Islet precursor cell (in vitro differentiated cells): ENCODE data around the gene DDX31.

Experiments
- DNase-seq: peaks from one replicate; pipeline ENCODE4 v3.0.0-alpha.2; 2018

The DDX31 gene

DNA sequence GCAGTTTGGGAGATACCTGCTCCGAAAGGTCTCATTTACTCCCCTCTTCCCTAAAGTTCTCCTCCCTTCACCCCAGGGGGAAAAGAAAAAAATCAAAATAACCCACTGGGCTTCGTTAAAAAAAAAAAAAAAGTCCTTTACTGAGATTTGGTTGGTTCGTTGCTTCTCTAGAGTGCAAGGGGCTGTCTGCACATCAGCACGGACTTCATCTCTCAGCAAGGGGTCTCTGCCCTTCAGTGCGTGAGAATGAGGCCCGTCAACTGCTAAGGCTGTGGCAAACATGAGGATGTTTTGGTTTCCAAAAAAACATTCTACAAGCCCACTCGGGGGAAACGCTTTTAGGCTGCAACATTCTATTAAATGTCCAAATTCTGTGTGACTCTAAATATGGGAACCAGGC is 77.3 kb downstream of the DDX31 start:
- no peak for DNase-seq

DNA sequence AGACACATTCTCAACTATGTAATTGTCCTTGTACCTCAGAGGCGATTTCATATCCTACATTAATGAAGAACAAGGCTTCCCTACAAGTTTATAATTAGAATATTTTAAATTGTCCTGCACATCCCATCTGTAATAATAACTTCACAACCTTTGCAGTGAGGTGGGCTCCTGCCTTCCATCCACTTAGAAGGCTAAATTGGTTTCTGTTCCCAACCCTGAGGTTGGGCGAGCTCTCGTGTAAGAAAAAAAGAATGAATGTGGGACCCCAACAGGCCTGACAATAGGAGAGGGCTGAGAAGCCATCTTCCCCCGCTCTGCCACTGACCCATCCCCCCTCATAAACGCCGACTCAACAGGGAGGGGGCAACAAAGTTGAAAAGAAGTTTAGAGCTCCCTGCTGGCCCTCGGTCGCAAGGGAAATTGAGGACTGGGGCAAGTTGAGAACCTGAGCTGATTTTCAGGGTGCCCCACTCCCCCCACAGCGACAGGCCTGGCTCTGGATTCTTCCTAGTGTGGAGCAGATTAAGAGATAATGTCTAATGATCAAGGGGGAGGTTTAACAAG is 78.0 kb downstream of the DDX31 start:
- DNase-seq = no peak

- no peak for DNase-seq
Observed at GRCh38 chr9:132591244-132591643, 78.5 kb downstream of the DDX31 start.

DNA sequence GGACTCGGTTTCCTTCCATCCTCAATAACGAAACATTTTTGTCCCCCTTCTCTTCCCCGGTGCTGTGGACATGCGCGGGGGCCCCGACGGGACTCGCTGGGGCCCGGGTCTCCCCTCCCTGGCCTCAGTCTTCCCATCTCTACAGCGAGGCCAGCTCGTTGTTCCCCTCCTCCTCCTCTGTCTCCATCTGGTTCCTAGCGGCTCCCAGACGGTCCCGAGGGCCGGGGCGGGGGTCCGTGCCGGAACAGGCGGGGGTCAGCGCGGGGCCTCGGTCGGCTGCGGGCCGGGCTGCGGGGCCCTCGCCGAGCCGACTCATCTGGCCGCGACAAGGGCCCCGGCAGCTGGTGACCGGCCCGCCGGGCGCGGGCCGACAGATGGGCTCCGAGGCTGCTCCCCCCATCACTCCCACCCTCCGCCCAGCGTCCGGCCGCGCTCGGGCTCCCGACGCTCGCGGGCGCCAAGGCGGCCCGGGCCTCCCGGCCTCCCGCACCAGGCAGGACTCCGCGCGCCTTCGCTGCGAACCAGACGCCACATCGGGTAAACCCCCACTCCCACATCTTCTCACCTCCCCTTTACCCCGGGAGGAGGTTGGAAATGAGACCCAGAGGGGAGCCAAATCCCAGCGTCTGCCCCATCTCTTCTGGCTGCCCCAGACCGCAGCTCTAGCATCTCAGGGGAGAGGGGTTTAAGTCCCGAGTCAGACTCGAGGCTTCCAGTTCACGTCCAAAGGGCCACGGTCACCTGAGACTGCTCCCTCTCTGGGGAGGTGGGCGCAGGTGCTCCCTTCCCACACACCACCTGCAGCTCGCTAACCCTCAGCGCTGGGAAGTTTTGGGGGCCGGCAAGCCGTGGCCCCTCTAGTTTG is 79.2 kb downstream of the DDX31 start:
- no peak for DNase-seq

DNA sequence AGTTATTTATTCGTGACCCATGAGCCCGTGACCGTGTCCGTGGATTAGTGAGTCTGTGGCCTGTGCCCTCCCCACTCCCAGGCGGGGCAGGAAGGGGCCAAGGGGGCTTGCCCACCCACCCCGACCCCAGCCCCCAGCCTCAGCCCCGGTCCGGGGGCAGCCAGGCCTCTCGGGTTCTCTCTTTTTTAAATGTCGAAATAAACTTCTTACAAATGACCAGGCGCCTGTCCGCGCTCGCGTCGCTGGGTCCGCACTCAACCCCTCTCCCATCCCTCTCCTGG is 79.8 kb downstream of the DDX31 start:
- DNase-seq = no peak

DNA sequence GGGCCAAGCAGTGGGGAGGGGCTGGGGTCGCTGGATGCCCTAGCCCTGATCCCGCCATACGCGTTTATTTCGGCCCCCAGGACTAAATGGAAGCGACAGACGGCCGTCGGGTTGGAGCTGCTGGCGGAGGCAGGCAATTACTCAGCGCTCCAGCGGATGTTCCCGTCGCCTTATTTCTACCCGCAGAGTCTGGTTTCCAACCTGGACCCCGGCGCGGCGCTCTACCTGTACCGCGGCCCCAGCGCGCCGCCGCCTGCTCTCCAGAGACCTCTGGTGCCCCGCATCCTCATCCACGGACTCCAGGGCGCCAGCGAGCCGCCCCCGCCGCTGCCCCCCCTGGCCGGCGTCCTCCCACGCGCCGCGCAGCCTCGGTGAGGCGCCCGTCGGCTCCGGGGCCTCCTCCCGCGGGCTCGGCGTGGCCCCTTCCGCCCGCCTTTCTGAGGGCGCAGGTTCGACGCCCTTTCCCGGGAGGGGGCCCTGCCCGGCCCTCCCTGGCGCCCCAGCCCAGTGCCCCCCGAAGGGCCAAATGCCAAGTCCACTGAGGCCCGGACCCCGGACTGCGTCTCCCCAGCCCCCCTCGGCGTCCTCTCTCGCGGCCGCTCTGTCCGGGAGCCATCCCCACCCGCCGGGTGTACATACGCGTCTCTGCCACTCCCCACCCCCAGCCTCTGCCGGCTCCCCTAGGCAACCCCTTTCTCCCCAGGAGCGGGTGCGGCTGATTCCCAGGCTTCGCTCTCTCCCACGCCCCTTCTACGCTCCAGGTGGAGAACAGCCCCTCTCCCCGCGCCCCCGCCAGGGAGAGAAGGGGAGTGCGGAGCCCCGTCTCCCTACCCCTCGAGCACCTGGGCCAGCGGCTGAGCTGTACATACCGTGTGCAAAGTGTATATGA is 80.4 kb downstream of the DDX31 start:
- DNase-seq = no peak

DNA sequence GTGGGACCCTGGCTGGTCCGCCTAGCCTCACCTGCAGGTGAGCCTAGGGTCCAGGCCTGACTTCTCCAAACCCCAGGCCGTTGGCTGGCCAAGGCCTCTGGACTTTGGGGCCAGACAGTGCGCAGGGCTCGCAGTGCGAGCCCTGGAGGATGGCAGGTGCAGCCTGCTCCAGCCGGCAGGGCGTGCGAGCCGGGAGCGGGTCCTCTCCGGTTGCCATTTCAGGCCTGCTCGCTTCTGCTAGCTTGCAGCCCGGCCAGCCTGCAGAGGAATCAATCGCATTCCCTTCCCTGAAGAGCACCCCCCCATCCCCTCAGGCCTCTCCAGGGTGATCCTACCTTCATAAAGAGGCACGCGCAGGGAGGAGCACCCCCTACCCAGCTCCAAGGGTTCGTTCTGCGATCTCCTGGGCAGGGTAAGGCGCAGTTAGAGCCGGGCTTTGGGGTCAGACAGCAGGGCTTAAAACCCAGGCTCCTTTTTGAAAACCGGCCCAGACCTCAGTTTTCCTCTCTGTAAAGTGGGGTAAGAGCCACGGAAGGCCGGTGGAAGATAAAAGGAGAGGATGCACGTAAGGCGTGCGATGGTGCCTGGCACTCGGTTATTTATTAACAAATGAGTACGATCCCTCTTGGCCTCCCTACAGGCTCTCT is 81.2 kb downstream of the DDX31 start:
- DNase-seq = no peak

DNA sequence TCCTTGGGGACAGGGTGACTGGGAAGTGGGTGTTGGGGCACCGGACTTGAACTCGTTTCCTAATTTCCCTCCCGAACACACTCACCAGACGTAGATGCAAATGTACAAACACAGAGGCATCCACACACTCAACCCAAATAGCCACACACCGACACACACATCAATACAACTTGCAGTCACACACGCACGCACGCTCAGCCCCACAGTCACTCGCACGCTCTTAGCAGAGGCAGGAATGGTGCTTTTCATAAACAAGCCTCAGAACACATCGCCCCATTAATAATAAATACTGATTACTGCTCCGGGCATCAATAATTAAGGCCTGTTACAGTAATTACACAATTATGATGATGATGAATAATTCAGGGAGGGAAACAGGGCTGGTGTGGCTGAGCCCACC is 81.7 kb downstream of the DDX31 start:
- DNase-seq = no peak

- no peak for DNase-seq
Observed at GRCh38 chr9:132587592-132587955, 82.2 kb downstream of the DDX31 start.

DNA sequence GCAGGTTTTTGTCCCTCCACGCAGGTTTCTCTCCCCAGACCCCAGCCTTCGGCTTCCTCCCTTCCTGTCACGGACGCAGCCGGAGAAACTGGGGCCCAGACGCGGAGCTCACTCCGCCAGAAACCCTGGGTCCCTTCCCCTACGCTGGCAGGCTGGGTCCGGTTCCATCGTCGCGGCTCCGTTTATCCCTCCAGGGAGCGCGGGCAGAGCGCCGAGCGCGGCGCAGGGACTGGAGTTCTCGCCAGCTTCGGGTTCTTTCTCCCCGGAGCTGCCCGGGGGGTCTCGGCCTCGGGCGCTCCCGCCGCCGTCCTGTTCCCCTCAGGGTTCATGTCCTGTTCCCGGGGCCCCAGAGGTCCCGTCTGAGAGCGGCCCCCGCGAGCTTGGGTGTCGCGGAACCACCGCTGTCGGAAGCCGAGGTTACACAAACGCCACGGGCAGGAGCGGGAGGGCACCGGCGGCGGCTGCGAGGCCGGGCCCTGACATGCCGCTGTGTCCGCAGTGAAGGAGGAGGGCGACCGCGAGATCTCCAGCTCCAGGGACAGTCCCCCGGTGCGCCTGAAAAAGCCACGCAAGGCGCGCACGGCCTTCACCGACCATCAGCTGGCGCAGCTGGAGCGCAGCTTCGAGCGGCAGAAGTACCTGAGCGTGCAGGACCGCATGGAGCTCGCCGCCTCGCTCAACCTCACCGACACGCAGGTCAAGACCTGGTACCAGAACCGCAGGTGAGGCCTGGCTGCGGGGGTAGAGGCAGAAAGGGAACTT is 82.8 kb downstream of the DDX31 start:
- no peak for DNase-seq

GRCh38 chr9:132585954-132586829 is 83.6 kb downstream of the DDX31 start:
- DNase-seq = no peak

DNA sequence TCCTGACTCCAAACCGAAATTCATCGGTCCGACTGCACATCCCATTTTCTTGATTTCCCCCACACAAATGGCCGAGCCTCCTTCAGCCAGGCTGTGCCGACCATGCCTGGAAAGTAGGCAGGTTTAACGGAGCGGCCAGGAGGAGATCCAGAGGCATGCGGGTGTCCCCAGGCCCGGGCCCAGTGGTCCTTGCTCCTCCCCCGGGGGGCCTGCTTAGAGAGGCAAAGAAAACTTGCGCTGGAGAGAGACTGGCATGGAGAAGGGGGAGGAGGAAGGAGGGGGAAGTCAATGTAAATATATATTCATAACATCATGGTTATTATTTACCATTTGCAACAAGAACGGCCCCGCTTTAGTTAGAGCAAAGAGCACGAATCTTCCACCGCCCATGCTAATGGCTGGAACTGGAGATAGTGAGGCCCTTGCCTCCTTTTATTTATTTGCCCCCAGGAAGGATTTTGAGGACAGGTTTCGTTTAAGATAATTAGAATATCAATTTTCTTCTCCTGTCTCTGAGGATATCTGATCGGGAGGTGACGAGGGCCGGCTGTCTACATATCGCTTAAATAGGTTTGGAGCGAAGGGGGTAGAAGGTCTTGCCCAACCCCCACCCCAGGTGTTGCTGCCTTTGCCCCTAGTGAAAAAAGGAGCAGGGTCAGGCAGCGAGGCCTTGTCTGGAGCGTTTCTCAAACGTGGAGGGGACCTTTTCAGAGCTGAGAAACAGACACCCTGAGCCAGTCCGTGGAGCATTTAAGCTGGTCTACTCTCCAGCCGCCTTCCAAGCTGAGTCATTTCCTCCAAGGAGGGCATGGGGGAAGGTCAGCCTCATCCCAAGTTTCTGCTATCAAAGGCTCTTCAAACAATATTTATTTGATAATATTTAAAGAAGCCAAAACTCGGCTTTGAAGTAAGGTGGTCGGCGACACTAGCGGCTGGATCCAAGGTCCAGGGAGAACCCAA is 84.9 kb downstream of the DDX31 start:
- DNase-seq = peak; percentile 73

GRCh38 chr9:132583584-132584304 is 86.0 kb downstream of the DDX31 start:
- no peak for DNase-seq

- DNase-seq = no peak
Observed at GRCh38 chr9:132582786-132583583, 86.8 kb downstream of the DDX31 start.

DNA sequence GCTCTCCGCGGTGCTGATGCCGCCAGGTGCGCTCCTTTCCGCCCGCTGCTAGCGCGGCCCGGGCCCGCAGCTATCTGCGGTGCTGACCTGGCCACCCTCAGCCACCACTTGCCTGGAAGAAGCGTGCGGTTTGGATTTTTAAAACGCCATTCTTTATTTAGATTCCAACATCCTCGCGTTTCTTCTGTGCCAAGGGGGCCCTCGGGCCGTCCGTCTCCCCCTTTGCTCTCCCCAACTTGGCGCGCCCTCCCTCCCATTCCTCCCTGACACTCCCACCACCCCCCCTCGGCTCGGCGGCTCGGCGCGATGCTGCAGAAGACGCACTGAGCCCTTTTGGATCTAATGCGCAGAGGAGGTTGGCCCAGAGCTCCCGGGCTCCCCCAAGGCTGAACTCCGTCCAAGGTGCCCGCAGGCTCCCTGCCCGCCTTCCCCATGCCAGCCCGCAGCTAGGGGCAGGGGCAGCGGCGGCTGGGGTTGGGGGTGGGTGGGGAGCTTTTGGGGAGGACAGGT is 87.5 kb downstream of the DDX31 start, which contains the start of gene BARHL1:
TSS of gene BARHL1 (plus strand) at position 331 of the 510 bp plus-strand sequence. CDS start 192 bp downstream, outside the sequence.
- DNase-seq = no peak

DNA sequence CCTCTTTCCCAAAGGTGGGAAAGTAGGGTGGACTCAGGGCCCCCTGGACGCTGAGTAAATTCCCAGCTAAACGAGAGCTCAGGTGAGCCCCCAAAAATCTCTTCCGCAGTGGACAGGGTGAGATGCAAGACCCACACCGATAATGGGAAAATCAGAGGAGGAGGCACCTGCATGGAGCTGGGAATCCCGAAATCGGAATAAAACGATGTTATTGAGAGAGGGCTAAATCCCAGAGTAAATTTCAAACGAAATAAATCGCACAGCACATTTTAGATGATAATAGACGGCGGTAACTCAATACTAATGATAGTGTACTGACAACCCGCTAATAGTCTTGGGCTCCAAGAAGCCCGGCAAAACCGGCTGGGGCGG is 90.4 kb downstream of the DDX31 start:
- DNase-seq = no peak

DNA sequence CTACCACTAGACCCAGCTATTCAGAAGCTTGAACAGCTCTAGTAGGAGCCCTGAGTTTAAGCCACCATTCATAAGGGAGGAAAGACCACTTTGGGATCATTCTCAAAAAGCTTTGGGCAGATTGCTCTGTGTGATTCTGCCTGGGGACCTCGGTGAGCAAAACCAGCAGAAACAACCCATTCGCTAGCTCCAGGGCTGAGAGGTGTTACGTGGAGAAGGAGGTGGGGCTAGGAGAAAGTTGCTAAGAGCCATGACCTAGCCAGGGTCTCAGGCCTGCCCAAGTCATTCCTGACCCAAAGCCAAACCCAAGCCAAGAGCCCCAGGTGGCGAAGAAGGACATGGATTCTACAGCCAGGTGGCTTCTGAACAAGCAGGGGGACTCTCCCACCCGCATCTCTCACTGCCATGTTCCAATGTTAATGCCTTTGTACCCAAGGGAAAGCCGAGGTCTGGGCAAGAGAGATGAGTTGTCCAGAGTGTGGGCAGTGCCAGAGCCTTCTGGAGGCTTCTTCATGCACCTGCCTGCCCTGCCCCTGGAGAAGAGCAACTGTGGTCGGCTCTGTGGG is 91.3 kb downstream of the DDX31 start:
- DNase-seq = no peak

DNA sequence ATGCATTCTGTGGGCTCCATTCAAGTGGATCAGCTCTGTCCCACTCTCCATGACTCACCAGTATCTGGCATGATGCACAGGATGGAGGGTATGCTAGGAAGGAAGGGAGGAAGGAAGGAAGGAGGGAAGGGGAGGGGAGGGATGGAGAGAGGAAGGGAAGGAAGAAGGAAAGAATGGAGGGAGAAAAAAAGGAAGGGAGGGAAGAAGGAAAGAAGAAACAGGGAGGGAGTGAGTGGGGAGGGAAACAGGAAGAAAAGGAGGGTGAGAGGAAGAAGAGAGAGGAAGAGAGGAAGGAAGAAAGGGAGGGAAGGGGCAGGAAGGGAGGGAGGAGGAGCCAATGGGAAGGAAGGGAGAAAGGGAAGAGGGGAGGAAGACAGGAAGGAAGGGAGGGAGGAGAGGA is 92.7 kb downstream of the DDX31 start:
- no peak for DNase-seq
